Activated T-cell treated with anti-CD3 and anti-CD28 coated beads, Interleukin-2, amount 50 U/mL, for 4 hours (primary cell): ENCODE data around the gene APC2. TPM values are rescaled to one million over a fixed set of nuclear protein-coding genes. Genes with fewer than 3 reads are reported as not detected.
"Not testable (repeated sequence)": the region's sequence is repeated elsewhere in the genome, so short reads cannot be mapped to it uniquely, and the experiment has no call there.

Source experiments
- ATAC-seq, 2 donors: fragments of 200-7000 bp; cut with Tn5 transposase; one replicate each; pipeline ENCODE4 v1.10.0; 2021
- DNase-seq: peaks from one replicate; pipeline ENCODE4 v3.0.0-alpha.2; 2020
- H3K27me3 Mint-ChIP-seq: one replicate; pipeline ENCODE4 v1.8.0; 2021; ENCODE audit warnings: low read depth, mixed read lengths
- H3K36me3 Mint-ChIP-seq: one replicate; pipeline ENCODE4 v1.8.0; 2022; ENCODE audit warnings: mixed read lengths; ENCODE audit not compliant: insufficient read depth
- H3K4me1 Mint-ChIP-seq: one replicate; pipeline ENCODE4 v1.8.0; 2021; ENCODE audit warnings: low read depth, mixed read lengths
- H3K4me3 Mint-ChIP-seq: one replicate; pipeline ENCODE4 v1.8.0; 2021; ENCODE audit warnings: mild to moderate bottlenecking, moderate library complexity, mixed read lengths
- H3K9me3 Mint-ChIP-seq: one replicate; pipeline ENCODE4 v1.8.0; 2021; ENCODE audit warnings: mixed read lengths
- total RNA-seq, 3 donors: library from RNA; stranded (reverse); gene quantifications; one replicate each; pipeline ENCODE4 v1.2.1, GENCODE V29; 2021

Gene APC2
- total RNA-seq, 3 donors from 2014 or later, result 0.13 to 0.45 (median 0.16) TPM

DNA sequence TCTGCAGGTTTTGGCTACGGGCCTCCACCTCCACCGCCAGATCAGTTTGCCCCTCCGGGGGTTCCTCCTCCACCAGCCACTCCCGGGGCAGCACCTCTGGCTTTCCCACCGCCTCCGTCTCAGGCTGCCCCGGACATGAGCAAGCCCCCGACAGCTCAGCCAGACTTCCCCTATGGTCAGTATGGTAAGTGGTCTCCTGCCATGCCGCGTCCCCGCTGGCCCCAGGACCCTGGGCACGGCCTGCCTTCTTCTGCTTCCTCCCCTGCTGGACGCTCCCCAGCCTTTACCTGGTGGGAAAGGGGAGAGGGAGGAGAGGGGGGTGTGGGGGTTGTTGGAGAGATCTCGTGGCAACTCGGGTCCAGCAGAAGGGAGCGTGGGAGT lies 17.4 kb upstream of the APC2 start:
- H3K4me1 Mint-ChIP-seq, result no peaks in the 10 kb centered on the region
- H3K9me3 Mint-ChIP-seq, result no peaks in the 10 kb centered on the region
- H3K4me3 Mint-ChIP-seq, result no peak overlapping the region
- no peak for DNase-seq
- peaks cover 15% of the 10 kb centered on the region for H3K36me3 Mint-ChIP-seq
- no peaks in the 10 kb centered on the region for H3K27me3 Mint-ChIP-seq
- ATAC-seq, result no peak

GRCh38 chr19:1433119-1434039 lies 16.5 kb upstream of the APC2 start:
- ATAC-seq, result no peak
- no peak overlapping the region for H3K4me3 Mint-ChIP-seq

DNA sequence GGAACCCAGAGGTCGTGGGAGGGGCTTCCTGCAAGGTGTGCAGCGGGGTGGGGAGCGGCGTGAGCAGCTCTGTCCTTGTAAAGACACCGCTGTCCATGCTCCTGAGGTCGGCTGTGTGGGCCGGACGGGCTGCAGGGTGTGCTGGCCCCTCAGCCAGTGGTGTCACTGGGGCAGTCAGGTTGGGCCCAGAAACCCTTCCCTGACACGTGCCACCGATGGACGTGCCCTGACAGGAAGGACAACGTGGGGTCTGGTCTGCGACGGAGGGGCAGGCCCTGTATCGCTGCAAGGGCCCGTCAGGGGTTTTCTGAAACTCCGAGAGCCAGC lies 15.9 kb upstream of the APC2 start:
- no peak overlapping the region for H3K4me3 Mint-ChIP-seq
- H3K4me1 Mint-ChIP-seq, result peaks cover 5% of the 10 kb centered on the region
- DNase-seq, result no peak
- peaks cover 18% of the 10 kb centered on the region for H3K36me3 Mint-ChIP-seq
- no peaks in the 10 kb centered on the region for H3K27me3 Mint-ChIP-seq
- ATAC-seq, result no peak
- H3K9me3 Mint-ChIP-seq, result no peaks in the 10 kb centered on the region

More at GRCh38 chr19:1433119-1434039, 16.5 kb upstream of the APC2 start:
- Mint-ChIP-seq H3K4me1 (peaks cover 5% of the 10 kb centered on the region), H3K36me3 (peaks cover 18% of the 10 kb centered on the region), H3K27me3 (no peaks in the 10 kb centered on the region), H3K9me3 (no peaks in the 10 kb centered on the region)
- no peak for DNase-seq

- Mint-ChIP-seq H3K9me3 (no peaks in the 10 kb centered on the region), H3K36me3 (peaks cover 21% of the 10 kb centered on the region), H3K4me3 (no peak overlapping the region), H3K4me1 (peaks cover 7% of the 10 kb centered on the region), H3K27me3 (no peaks in the 10 kb centered on the region)
- ATAC-seq (no peak), DNase-seq (no peak)
Observed at GRCh38 chr19:1434577-1435060, 15.3 kb upstream of the APC2 start.

DNA sequence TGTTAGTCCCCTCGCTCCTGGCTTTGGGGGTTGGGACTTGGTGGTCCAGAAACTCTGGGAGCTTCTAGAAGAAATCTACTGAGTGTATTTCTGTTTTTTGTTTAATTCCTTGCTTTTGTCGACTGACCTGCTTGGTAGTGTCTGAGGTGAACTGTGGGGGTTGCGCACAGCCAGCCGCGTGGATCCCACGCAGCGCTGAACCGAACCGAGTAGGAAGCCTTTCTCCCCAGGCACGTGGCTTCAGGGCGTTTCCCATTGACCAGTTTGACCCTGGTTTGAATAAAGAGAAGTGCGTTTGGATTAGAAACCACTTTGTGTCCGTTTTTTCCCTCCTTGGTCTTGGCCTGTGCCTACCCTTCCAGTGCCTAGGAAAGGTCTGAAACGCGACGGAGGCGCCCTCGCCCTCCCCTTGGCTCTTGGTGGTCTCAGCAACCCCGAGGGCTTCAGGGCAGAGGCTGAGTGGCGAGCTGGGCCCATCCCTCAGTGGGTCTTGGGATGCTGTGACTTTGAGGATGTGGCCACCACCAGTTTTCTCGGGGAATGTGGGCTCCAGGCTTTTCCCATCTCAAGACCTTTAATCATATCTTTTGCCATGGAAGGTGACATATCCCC lies 14.4 kb upstream of the APC2 start:
- no peak for ATAC-seq
- DNase-seq, result no peak
- Mint-ChIP-seq H3K27me3 (no peaks in the 10 kb centered on the region), H3K4me1 (peaks cover 15% of the 10 kb centered on the region), H3K4me3 (no peak overlapping the region), H3K9me3 (no peaks in the 10 kb centered on the region), H3K36me3 (peaks cover 27% of the 10 kb centered on the region)

DNA sequence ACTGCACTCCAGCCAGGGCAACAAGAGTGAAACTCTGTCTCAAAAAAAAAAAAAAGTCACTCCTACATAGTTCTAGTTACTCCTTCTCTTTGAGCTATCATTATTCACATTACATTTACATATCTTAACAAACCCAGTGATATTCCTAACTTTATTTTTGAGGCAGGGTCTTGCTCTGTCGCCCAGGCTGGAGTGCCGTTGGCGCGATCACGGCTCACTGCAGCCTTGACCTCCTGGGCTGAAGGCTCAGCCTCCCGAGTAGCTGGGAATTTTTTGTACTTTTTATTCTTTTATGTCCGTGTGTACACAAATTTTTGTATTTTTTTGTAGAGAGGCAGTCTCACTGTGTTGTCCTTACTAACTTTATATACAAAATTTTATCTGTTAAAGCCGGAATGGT lies 12.3 kb upstream of the APC2 start:
- ATAC-seq, result no peak
- H3K27me3 Mint-ChIP-seq, result no peaks in the 10 kb centered on the region
- DNase-seq, result no peak
- H3K4me1 Mint-ChIP-seq, result peaks cover 25% of the 10 kb centered on the region
- H3K9me3 Mint-ChIP-seq, result no peaks in the 10 kb centered on the region
- H3K36me3 Mint-ChIP-seq, result peaks cover 40% of the 10 kb centered on the region
- peak overlapping the region; percentile 98 for H3K4me3 Mint-ChIP-seq

DNA sequence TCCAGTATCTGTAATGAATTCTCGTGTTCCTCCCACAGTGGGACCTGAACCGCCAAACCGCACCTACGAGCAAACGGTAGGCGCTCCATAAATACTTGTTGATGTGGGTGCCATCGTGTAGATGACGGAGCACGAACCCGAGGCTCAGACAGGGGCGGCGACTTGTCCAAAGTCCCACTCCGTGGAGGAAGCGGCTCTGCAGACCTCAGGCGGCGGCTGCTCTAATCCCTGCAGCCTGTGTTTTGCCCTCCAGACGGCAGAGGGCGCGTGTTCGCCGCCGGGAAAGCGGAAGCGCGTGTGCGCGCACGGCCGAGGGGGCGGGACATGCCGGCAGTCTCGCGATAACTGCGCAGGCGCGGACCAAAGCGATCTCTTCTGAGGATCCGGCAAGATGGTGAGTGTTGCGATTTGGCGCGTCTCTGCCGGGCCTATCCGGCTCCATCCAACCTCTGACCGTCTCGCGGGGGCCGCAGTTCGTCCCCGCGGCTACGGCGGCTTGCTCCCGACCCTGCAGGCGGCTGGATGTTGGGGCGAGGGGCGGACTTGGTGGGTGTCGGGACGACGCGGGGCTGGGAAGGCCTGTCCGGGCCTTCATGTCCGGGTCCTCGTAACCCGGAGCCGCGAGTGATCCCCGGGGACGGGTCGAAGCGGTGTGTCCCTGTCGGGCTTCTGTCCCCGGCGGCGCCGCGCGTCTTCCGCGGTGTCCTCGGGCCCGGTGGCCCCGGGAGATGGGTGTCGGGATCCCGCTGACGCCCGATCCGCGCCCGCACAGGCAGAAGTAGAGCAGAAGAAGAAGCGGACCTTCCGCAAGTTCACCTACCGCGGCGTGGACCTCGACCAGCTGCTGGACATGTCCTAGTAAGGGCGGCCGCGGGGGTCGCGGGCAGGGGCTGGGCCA lies 11.6 kb upstream of the APC2 start, which contains the start of gene RPS15:
Gene RPS15, plus strand, starts transcription at position 362 of the 898 bp plus-strand sequence. Its CDS starts 30 bp downstream, at position 392.
- no peaks in the 10 kb centered on the region for H3K9me3 Mint-ChIP-seq
- DNase-seq (peak; percentile 96), ATAC-seq (peak; percentile 78 to 87)
- H3K27me3 Mint-ChIP-seq, result no peaks in the 10 kb centered on the region
- H3K4me3 Mint-ChIP-seq, result peak within 1 kb of the TSS; percentile 98
- peaks cover 42% of the 10 kb centered on the region for H3K36me3 Mint-ChIP-seq
- H3K4me1 Mint-ChIP-seq, result peaks cover 27% of the 10 kb centered on the region

DNA sequence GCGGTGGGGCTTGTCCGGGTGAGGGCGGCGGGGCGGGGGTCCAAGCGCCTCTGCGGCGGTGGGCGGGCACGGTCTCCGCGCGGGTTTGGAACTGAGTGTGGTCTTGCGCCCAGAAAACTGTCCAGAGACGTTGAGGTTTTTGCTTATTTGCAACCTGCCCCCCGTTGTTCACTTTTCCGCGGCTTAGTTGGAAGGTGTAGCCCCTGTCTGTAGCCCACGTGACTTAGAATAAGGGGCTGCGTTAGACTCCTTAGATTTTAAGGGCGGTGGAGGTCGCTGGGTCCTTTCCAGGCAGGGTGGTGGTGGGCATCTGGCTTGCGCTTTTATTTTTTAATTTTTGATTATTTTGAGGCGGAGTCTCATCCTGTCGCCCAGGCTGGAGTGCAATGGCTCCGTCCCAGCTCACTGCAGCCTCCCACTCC lies 11.0 kb upstream of the APC2 start:
- H3K27me3 Mint-ChIP-seq, result no peaks in the 10 kb centered on the region

DNA sequence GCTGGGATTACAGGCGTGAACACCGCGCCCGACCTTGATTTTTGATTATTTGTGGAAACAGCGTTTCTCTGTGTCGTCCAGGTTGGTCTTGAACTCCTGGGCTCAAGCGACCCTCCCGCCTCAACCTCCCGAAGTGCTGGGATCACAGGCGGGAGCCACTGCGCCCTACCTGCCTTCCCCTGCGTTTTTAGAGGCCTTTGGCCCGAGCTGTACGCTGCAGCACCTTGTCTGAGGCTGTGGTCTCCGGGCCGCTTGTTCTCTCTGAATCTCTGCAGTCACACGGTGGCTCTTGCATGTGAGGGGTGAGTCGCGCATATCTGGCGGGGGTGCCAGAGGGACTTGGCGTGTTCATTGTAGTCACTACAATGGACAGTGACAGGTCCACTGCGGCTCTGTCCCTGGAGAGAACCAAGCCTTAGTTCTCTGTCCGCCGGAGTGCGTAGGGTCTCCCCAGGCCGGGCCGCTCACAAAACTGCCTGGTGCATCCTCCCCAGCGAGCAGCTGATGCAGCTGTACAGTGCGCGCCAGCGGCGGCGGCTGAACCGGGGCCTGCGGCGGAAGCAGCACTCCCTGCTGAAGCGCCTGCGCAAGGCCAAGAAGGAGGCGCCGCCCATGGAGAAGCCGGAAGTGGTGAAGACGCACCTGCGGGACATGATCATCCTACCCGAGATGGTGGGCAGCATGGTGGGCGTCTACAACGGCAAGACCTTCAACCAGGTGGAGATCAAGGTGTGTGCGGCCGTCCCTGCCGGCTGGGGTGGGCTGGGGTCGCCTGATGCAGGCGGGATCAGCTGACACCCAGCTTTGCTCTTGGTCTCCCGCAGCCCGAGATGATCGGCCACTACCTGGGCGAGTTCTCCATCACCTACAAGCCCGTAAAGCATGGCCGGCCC lies 10.2 kb upstream of the APC2 start:
- peak overlapping the region; percentile 98 for H3K4me3 Mint-ChIP-seq
- H3K9me3 Mint-ChIP-seq, DNase-seq, H3K27me3 Mint-ChIP-seq, ATAC-seq: not testable (repeated sequence)
- H3K36me3 Mint-ChIP-seq, result peaks cover 42% of the 10 kb centered on the region
- H3K4me1 Mint-ChIP-seq, result peaks cover 29% of the 10 kb centered on the region

More for the DNA sequence above, 11.0 kb upstream of the APC2 start:
- Mint-ChIP-seq H3K4me3 (peak overlapping the region; percentile 98), H3K36me3 (peaks cover 42% of the 10 kb centered on the region), H3K9me3 (no peaks in the 10 kb centered on the region), H3K4me1 (peaks cover 27% of the 10 kb centered on the region)
- DNase-seq (no peak), ATAC-seq (peak; percentile 3 to 7)

- Mint-ChIP-seq H3K4me3 (peak overlapping the region; percentile 98), H3K36me3 (peaks cover 39% of the 10 kb centered on the region), H3K27me3 (peaks cover 1% of the 10 kb centered on the region), H3K4me1 (peaks cover 30% of the 10 kb centered on the region), H3K9me3 (no peaks in the 10 kb centered on the region)
- ATAC-seq (no peak), DNase-seq (no peak)
Observed at GRCh38 chr19:1440418-1440801, 9.5 kb upstream of the APC2 start.

DNA sequence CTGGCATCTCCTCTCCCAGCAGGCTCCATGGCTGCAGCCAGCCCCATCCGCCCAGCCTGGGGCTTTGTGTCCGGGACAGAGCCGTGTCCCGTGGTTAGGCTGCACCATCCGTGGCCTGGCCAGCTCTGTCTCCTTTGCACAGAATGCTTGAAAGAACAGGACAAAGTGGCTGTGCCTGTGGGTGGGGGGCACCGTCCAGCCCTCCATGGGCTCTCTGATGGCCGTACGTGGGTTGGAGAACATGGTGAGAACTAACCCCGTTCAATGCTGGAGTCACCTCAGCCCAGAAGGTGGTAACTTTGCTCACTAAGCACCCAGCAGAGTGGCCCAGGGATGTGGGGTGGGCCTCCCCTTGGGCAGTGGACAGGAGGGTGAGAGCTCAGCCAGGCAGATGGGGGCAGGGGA lies 8.9 kb upstream of the APC2 start:
- Mint-ChIP-seq H3K36me3 (peaks cover 35% of the 10 kb centered on the region), H3K27me3 (peaks cover 3% of the 10 kb centered on the region), H3K4me3 (peak overlapping the region; percentile 98), H3K9me3 (no peaks in the 10 kb centered on the region), H3K4me1 (peaks cover 32% of the 10 kb centered on the region)
- DNase-seq (no peak), ATAC-seq (no peak)

DNA sequence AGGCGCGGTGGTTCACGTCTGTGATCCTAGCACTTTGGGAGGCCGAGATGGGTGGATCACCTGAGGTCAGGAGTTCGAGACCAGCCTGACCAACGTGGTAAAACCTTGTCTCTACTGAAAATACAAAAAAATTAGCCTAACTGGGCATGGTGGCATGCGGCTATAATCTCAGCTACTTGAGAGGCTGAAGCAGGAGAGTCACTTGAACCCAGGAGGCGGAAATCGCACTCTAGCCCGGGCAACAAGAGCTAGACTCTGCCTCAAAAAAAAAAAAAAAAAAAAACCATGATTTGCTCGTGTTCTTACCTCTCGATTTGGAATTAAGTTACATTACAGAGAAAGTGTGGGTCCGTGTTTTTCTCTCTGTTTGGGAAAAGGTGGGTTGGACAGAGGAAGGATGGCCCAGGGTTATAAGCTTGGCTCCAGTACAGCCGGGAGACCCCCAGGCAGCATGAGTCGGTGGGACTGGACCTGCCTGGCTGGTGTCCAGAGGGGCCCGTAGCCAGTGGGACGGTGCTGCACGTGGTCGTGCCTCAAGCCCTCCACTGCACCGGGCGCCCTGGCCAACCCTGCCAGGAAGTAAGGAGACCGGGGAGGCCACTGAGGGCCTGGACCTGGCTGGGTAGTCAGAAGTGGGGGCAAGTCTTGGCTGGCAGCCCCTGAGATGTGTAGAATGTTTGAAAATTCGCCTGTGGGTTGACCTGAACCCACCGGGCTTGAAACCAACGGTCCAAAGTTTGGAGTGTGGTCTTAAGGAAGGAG lies 8.1 kb upstream of the APC2 start:
- H3K4me3 Mint-ChIP-seq, result peak overlapping the region; percentile 98
- DNase-seq (no peak), ATAC-seq (no peak)
- H3K27me3 Mint-ChIP-seq, result peaks cover 6% of the 10 kb centered on the region
- H3K36me3 Mint-ChIP-seq, result peaks cover 35% of the 10 kb centered on the region
- peaks cover 34% of the 10 kb centered on the region for H3K4me1 Mint-ChIP-seq
- H3K9me3 Mint-ChIP-seq, result no peaks in the 10 kb centered on the region
